ENCODE measurements around the gene CEP41. TPM values are rescaled to one million over a fixed set of nuclear protein-coding genes. Genes with fewer than 3 reads are reported as not detected.

The CEP41 gene
- total RNA-seq, 1 donor from 2014 or later: 10.0 TPM

DNA sequence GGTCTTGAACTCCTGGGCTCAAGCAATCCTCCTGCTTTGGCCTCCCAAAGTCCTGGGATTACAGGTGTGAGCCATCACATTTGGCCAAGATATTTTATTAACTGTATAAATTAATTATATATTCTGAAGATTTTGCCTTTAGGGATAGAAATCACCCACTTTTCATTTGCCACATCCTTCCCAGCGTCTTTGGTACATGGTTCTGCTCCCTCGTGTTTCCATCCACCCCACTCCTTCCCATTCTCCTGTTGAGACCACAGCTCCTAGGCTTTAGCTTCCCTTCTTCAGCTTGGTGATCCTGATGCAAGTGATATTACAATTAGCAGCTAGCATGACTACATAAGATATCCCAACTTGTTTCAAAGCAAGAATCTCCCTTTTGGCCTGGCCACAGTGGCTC, 52.1 kb downstream of the CEP41 start:
- Histone ChIP-seq H3K9me3 (no peaks in the 10 kb centered on the region), H3K27ac (no peak overlapping the region), H3K4me1 (no peaks in the 10 kb centered on the region), H3K36me3 (no peaks in the 10 kb centered on the region), H3K4me3 (no peak overlapping the region), H3K27me3 (ENCODE audit: low read depth) (no peaks in the 10 kb centered on the region)
- TF ChIP-seq, protein P1, sequence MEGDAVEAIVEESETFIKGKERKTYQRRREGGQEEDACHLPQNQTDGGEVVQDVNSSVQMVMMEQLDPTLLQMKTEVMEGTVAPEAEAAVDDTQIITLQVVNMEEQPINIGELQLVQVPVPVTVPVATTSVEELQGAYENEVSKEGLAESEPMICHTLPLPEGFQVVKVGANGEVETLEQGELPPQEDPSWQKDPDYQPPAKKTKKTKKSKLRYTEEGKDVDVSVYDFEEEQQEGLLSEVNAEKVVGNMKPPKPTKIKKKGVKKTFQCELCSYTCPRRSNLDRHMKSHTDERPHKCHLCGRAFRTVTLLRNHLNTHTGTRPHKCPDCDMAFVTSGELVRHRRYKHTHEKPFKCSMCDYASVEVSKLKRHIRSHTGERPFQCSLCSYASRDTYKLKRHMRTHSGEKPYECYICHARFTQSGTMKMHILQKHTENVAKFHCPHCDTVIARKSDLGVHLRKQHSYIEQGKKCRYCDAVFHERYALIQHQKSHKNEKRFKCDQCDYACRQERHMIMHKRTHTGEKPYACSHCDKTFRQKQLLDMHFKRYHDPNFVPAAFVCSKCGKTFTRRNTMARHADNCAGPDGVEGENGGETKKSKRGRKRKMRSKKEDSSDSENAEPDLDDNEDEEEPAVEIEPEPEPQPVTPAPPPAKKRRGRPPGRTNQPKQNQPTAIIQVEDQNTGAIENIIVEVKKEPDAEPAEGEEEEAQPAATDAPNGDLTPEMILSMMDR (IDR thresholded peaks at IDR 0.05): no peak
- ATAC-seq: no peak
- no peak for DNase-seq
- intact Hi-C loops (cut with DNase I): no loop called here

GRCh38 chr7:130387628-130388403, 53.0 kb downstream of the CEP41 start:
- DNase-seq: no peak
- Histone ChIP-seq H3K27ac (no peak overlapping the region), H3K36me3 (no peaks in the 10 kb centered on the region), H3K4me1 (no peaks in the 10 kb centered on the region), H3K4me3 (no peak overlapping the region), H3K27me3 (ENCODE audit: low read depth) (no peaks in the 10 kb centered on the region), H3K9me3 (no peaks in the 10 kb centered on the region)
- TF ChIP-seq, protein P1 (IDR thresholded peaks at IDR 0.05): no peak
- no peak for ATAC-seq
- intact Hi-C loops (cut with DNase I): no loop called here

GRCh38 chr7:130387306-130387627, 53.5 kb downstream of the CEP41 start:
- intact Hi-C loops (cut with DNase I): no loop called here
- Histone ChIP-seq H3K27me3 (ENCODE audit: low read depth) (no peaks in the 10 kb centered on the region), H3K9me3 (no peaks in the 10 kb centered on the region), H3K4me1 (no peaks in the 10 kb centered on the region), H3K27ac (no peak overlapping the region), H3K4me3 (no peak overlapping the region), H3K36me3 (no peaks in the 10 kb centered on the region)
- ATAC-seq: no peak
- TF ChIP-seq, protein P1 (IDR thresholded peaks at IDR 0.05): no peak
- DNase-seq: no peak

- Histone ChIP-seq H3K4me3 (no peak overlapping the region), H3K36me3 (no peaks in the 10 kb centered on the region), H3K27me3 (ENCODE audit: low read depth) (no peaks in the 10 kb centered on the region), H3K9me3 (no peaks in the 10 kb centered on the region), H3K27ac (no peak overlapping the region), H3K4me1 (no peaks in the 10 kb centered on the region)
- intact Hi-C loops (cut with DNase I): no loop called here
- no peak for DNase-seq
- ATAC-seq: no peak
- TF ChIP-seq, protein P1 (IDR thresholded peaks at IDR 0.05): no peak
Observed at GRCh38 chr7:130386876-130387275, 53.9 kb downstream of the CEP41 start.

DNA sequence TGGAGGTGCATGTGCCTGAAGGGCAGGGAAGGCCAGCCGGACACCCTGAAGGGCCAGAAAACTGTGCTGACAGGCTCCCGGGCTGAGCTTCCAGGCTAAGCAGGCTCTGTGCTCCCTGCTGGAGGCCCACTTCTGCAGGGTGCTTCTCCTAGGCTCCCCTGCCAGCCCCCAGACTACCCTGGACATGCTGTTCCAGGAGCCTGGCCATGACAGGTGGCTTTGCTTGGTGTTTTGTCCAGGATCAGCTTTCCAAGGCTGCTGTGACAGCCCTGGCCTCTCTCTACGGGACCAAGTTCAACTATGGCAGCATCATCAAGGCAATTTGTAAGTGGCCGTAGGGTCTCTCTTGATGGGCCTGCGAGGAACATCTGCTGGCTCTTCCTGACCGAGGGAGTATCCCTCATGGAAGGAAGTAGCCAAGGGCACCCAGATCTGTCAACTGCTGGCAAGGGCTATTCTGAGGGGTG, 55.2 kb downstream of the CEP41 start:
- TF ChIP-seq, protein P1 (IDR thresholded peaks at IDR 0.05): no peak
- intact Hi-C loops (cut with DNase I): no loop called here
- Histone ChIP-seq H3K4me1 (no peaks in the 10 kb centered on the region), H3K27ac (no peak overlapping the region), H3K4me3 (no peak overlapping the region), H3K27me3 (ENCODE audit: low read depth) (no peaks in the 10 kb centered on the region), H3K36me3 (no peaks in the 10 kb centered on the region), H3K9me3 (no peaks in the 10 kb centered on the region)
- no peak for ATAC-seq
- DNase-seq: no peak

Data from lower lobe of right lung (tissue), 2 donors.